Measurements from ENCODE around the gene PLEKHA7.

DNA sequence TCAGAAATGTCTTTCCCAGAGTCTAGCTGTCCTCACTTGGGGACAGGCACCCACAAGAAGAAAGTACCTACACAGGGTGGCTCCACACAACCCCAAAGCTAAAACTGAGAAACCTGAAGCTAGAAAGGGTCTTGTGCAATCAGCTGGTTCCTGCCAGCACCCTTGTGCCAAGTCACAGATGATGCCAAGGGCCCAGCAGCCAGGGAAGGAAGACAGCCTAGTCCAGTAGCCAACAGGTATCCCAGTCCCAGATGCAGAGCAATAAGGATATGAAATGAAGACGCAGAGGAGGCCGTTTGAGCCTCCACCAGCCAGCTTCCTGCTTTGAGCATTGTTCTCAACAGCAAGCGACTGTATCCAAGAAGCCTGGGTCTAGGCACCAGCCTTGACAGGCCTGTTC lies 6.1 kb downstream of the PLEKHA7 start:
- TF ChIP-seq CTCF (conservative IDR thresholded peaks at IDR 0.05) (no peak), ZFX (IDR thresholded peaks at IDR 0.05) (no peak)
